ENCODE data around the gene CLIC3.

Gene CLIC3

GRCh38 chr9:137031904-137032640, 35.7 kb upstream of the CLIC3 start, which contains the start of gene FUT7:
FUT7 (minus strand) TSS chr9:137032088; CDS start chr9:137031991, 97 bp downstream.
- no peak for DNase-seq

- DNase-seq: peak in 1 of 56 donors; percentile 47
Measured at GRCh38 chr9:137030538-137031527, 34.5 kb upstream of the CLIC3 start.

- DNase-seq: no peak
Measured at GRCh38 chr9:137030006-137030405, 33.6 kb upstream of the CLIC3 start.

GRCh38 chr9:137029058-137029936, 32.9 kb upstream of the CLIC3 start:
- DNase-seq: peak in 50 of 56 donors; percentile 26 to 86 (median 66)

- DNase-seq: peak in 44 of 56 donors; percentile 21 to 84 (median 61)
Measured at GRCh38 chr9:137028263-137029057, 32.1 kb upstream of the CLIC3 start.

GRCh38 chr9:137027369-137028262, 31.2 kb upstream of the CLIC3 start, which contains the start of gene ABCA2:
ABCA2 (minus strand) TSS chr9:137028237; CDS start chr9:137028140, 97 bp downstream.
- peak in 10 of 56 donors; percentile 16 to 68 (median 50) for DNase-seq

- peak in 6 of 56 donors; percentile 24 to 60 (median 50) for DNase-seq
Measured at GRCh38 chr9:137026828-137027227, 30.5 kb upstream of the CLIC3 start.

GRCh38 chr9:137026384-137026783, 30.0 kb upstream of the CLIC3 start:
- peak in 2 of 56 donors; percentile 51 for DNase-seq

GRCh38 chr9:137025517-137025966, 29.2 kb upstream of the CLIC3 start:
- DNase-seq: peak; percentile 73 to 100 (median 97)

GRCh38 chr9:137023583-137023991, 27.2 kb upstream of the CLIC3 start:
- peak in 35 of 56 donors; percentile 23 to 78 (median 51) for DNase-seq

GRCh38 chr9:137023157-137023556, 26.8 kb upstream of the CLIC3 start:
- peak in 1 of 56 donors; percentile 60 for DNase-seq

- no peak for DNase-seq
Measured at GRCh38 chr9:137022662-137023008, 26.3 kb upstream of the CLIC3 start.

GRCh38 chr9:137021979-137022661, 25.8 kb upstream of the CLIC3 start:
- peak in 53 of 56 donors; percentile 24 to 97 (median 80) for DNase-seq

GRCh38 chr9:137021568-137021978, 25.2 kb upstream of the CLIC3 start:
- DNase-seq: no peak

- no peak for DNase-seq
Measured at GRCh38 chr9:137020771-137021567, 24.6 kb upstream of the CLIC3 start.

GRCh38 chr9:137019891-137020683, 23.7 kb upstream of the CLIC3 start:
- no peak for DNase-seq
